IPS DF 4.7 (cell line): ENCODE data around the gene SLC38A9.

Source experiments
- DNase-seq: peaks from one replicate; pipeline ENCODE4 v3.0.0-alpha.2; 2013; ENCODE audit warnings: low spot score; ENCODE audit errors: extremely low read depth

The SLC38A9 gene

DNA sequence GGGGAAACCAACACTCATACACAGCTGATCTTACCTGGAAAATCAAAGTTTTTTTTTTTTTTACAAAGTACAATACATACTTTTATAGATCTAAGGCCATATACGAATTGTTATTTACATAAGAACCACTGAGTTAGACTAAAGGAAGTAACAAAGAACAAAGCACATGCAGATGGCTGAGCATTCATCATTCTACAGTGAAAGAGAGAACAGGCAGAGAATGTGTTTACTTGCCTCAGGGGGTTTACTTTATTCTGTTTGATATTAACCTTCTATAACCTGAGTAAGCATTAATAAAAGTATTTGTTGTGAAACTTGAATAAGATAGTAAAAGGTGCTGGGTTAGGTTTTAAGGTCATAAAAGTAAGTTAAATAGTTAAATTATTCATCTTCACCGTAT, 54.7 kb downstream of the SLC38A9 start:
- no peak for DNase-seq

DNA sequence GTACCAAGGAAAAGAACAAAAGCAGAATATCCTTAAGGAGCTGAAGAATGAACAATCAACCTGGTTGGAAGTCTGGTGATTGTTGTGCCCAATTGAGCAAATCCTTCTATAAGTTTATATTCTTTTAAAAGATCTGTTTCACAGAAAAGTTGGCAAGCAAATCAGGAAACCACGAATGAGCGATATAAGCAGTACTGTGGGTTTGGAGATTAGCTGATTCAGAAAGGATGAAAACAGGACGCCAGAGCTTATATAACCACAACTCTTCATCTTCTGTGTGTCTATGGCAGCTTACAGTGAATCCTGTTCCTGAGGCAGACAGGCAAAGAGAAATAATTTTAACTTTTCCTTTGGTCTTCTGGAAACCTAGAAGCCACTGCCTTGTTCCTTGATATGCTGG, 61.7 kb downstream of the SLC38A9 start:
- no peak for DNase-seq

- DNase-seq = no peak
Measured at GRCh38 chr5:55649963-55650362, 62.2 kb downstream of the SLC38A9 start.

- no peak for DNase-seq
Measured at GRCh38 chr5:55645304-55645703, 66.8 kb downstream of the SLC38A9 start.

- DNase-seq = no peak
Measured at GRCh38 chr5:55638455-55638854, 73.7 kb downstream of the SLC38A9 start.

GRCh38 chr5:55638051-55638450, 74.1 kb downstream of the SLC38A9 start:
- DNase-seq = no peak

- no peak for DNase-seq
Measured at GRCh38 chr5:55636683-55637082, 75.4 kb downstream of the SLC38A9 start.

GRCh38 chr5:55636177-55636576, 75.9 kb downstream of the SLC38A9 start:
- DNase-seq = no peak

GRCh38 chr5:55634866-55635265, 77.3 kb downstream of the SLC38A9 start:
- no peak for DNase-seq

DNA sequence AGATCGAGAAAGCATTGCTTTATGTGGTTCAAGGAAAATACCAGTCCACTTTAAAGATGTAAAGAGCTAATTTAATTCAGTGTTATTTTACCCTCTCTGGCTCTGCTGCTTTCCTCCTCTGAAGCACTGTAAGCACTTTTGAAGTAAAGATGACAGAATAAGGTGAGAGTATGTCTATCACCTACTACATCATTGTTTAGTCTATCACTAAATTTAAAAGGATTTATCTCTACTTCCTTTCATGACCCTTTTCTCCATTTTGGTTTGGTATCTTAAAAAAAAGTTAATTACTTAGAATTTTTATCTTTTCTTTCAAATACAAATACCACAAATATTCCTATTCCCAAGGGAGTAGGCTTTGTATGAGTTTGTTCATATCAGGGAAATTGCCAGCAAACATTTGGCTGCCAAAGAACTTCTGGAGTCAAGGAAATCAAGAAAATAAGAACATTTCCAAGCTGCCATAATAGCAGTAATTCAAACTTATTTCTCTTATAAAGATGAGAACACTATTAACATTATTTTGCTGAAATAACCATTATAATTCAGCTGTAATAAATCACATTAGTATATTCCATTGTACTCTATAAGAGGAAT, 77.8 kb downstream of the SLC38A9 start:
- no peak for DNase-seq

DNA sequence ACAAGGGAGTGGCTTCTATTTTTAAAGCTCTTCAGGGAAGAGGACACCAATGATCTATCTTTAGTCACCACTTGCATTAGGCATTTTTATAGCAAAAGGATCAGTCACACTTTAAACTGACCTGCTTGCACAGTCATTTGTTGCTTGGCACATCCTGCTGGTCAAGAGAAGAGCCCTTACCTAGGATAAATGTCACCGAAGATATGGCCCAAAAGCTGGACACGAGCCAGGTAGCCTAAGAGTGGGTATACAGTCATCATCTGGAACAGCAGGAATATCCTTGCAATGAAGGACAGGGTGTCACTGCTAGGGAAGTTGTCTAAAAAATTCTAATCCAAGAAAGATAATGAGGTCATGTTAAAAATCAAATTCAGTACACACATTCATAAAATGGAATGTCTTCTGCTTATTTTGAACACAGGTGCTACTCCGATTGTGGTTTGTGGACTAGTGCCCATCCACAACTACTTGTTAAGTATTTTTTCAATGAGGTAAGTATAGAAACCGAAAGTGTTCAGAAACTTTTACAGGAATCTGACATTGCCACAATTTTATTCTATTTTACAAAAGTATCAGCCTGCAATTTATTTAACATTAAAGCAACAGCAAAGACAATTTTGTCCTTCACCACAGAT, 78.4 kb downstream of the SLC38A9 start:
- DNase-seq = no peak

DNA sequence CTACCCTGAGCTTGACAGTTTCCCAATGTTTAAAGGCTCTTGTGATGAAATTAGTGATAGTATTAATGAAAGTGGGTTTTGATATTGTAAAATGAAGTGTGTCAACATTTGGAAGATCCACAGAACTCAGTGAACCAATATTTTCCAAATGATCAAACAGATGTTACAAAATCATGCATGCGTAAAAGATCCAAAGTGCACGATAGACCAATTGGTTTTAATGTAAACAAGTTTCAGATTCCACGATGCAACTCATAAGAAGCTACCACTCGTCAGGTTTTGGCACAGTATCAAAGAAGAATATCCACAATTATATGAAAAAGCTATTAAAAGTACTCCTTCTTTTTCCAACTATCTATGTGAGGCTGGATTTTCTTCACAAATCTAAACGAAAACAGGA, 82.3 kb downstream of the SLC38A9 start:
- no peak for DNase-seq

DNA sequence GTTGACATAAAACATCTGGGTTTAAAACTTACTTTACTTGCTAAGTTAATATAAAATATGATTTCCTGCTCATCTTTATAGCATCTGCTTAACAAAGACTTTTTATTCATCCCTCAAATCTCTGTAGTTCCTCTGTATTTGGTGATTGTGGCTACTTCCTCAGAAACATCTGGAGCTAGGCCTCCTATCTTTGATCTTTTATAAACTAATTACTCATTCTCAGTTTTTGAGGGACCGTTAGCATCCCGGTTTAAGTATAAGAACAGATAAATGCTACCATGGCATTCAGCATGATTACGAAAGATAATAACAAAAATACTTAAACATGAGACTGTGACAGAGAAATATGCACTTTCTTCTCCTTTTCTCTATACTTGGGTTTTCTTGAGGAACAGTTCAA, 85.3 kb downstream of the SLC38A9 start:
- no peak for DNase-seq

DNA sequence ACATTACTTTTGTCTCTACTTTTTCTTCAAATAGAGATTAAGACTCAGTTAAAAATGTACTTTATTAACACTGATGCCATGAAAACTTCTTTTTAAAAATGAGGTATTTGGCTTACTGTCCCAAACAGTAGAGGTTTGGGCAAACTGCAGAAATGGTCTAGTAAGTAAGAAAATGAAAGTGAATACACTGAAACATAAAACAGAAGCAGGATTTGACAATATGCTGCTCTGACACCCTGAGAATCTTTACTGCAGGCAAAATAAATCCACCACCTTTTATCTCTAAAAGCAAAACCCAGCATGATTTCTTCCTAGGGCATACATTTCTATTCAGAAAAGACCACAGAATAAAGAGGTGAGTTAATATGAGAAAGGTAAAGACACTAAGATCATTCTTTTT, 86.2 kb downstream of the SLC38A9 start:
- no peak for DNase-seq

DNA sequence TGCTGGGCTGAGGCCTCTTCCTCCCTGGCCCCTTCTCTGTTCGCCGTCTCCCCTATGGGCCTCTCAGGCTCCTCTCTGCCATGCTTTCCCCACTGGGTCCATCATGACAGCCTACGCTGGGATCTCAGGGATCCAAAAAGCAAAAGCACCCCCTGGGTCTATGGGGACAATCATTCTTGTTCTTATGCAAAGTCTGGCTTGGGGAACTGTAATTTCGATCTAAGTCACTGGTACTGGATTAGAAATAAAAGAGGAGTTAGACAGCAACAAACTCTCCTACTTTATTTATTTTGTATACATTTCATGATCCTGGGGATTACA, 86.6 kb downstream of the SLC38A9 start:
- DNase-seq = peak; percentile 44

- no peak for DNase-seq
Measured at GRCh38 chr5:55624841-55625588, 87.1 kb downstream of the SLC38A9 start.

DNA sequence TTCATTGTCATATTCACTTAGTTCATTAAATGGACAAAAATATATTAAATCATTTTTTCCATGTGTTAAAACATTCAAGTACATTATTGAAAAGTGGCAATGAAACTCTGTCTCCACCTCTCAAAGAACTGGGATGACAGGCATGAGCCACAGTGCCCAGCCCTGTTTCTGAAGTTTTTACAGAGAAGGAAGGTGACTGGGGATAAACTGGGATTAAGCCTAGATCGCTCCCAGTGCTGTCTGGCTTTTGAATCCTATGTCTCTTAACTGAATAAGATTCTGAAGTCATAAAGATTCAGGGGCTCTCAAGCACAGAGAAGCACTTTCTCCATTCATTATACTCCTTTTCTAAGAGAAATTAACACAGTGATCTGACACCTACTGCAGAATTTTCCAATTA, 88.3 kb downstream of the SLC38A9 start:
- no peak for DNase-seq

GRCh38 chr5:55622460-55622859, 89.7 kb downstream of the SLC38A9 start:
- no peak for DNase-seq

GRCh38 chr5:55621229-55621628, 90.9 kb downstream of the SLC38A9 start:
- DNase-seq = no peak

DNA sequence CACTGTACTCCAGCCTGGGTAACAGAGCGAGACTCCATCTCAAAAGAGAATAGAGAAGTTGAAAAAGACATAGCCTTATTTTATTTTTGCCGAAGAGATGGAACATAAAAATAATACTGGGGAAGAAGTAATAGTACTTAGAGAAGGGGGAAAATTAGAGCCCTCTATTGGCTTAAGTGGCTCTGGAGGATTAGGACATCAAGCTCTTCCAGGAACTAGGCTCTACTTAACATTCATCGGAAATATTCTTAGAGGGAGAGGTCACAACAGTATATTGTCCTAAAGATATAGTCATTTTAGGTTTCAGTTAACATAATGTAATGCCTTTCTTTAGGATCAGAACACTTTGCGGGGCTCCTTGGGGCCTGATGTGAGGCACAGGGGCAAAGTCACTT, 91.4 kb downstream of the SLC38A9 start:
- no peak for DNase-seq

DNA sequence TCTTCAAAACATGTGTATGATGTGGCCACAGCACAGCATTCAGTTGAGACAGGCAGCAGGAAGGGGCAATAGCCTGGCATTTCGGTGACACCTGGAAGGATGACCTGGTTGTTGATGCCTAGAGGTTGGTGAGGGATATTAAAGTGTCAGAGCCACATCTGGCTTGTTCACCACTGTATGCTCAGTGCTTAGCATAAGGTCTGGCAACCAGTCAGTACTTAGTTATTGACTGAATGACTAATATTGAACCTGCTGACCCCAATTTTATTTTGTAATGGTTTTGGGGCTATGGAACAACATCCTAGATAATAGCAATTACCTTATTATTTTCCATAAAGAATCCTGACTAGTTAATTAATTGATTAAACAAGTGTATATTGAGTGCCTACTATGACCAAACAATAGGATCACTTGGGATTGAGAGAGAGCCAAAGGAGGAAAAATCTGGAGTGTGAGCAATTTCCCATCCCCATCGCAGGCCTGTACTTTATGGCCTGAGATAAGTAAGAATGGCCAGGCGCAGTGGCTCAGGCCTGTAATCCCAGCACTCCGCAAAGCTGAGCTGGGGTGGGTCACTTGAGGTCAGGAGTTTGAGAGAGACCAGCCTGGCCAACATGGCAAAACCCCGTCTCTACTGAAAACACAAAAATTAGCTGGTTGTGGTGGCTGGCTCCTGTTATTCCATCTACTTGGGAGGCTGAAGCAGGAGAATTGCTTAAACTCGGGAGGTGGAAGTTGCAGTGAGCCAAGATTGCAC, 91.9 kb downstream of the SLC38A9 start:
- no peak for DNase-seq

- DNase-seq = no peak
Measured at GRCh38 chr5:55618318-55618717, 93.8 kb downstream of the SLC38A9 start.
